Caco-2 (cell line): Measurements from ENCODE around the gene NAGA. TPM values are rescaled to one million over a fixed set of nuclear protein-coding genes. Genes with fewer than 3 reads are reported as not detected.

Experiments
- BruUV-seq: library from RNA; stranded (reverse); fragments of 400-500 nt; replicated peaks from 2 replicates; lab custom pipeline; 2021; lab: Mats Ljungman, UMichigan
- CTCF ChIA-PET: fragments of 300-600 bp; sonication (Branson Sonifier 250); formaldehyde crosslinking; loops from one replicate; lab custom pipeline; 2022; ENCODE audit warnings: antibody characterized with exemption; lab: Charles Lee
- POLR2A ChIA-PET: fragments of 300-600 bp; sonication (Branson Sonifier 250); formaldehyde crosslinking; loops from one replicate; lab custom pipeline; 2022; ENCODE audit warnings: antibody characterized with exemption; lab: Charles Lee
- DNase-seq, 2 experiments: peaks; one replicate each; pipeline versions ENCODE4 v3.0.0 to v3.0.0-alpha.2; 2020 to 2022
- H3K27me3 ChIP-seq: replicated peaks from 2 replicates; pipeline ENCODE4 v1.6.0; 2011; ENCODE audit warnings: low read length; ENCODE audit not compliant: control insufficient read depth, insufficient read depth
- H3K36me3 ChIP-seq: 2 replicates; pipeline ENCODE4 v1.5.1; 2011; ENCODE audit warnings: low read length; ENCODE audit not compliant: control insufficient read depth, insufficient read depth
- H3K4me1 ChIP-seq: fragments of 250-450 bp; sonication (Bioruptor Pico); 2 replicates; pipeline ENCODE4 v1.5.1; 2020; ENCODE audit warnings: mild to moderate bottlenecking
- H3K4me3 ChIP-seq: 2 replicates; pipeline ENCODE4 v1.5.1; 2011; ENCODE audit warnings: low read depth, mild to moderate bottlenecking, control low read depth, low read length
- H3K9me3 ChIP-seq: fragments of 250-450 bp; sonication (Bioruptor Pico); 2 replicates; pipeline ENCODE4 v1.5.1; 2020; ENCODE audit warnings: mild to moderate bottlenecking, moderate library complexity
- H3K27ac Mint-ChIP-seq: one replicate; pipeline ENCODE4 v1.8.0; 2022; ENCODE audit warnings: mixed read lengths; ENCODE audit not compliant: unreplicated experiment
- H3K27me3 Mint-ChIP-seq: one replicate; pipeline ENCODE4 v1.8.0; 2022; ENCODE audit warnings: mixed read lengths; ENCODE audit not compliant: insufficient read depth, unreplicated experiment
- H3K36me3 Mint-ChIP-seq: one replicate; pipeline ENCODE4 v1.8.0; 2022; ENCODE audit warnings: mild to moderate bottlenecking, mixed read lengths; ENCODE audit not compliant: insufficient read depth, unreplicated experiment
- H3K4me1 Mint-ChIP-seq: one replicate; pipeline ENCODE4 v1.8.0; 2022; ENCODE audit warnings: low read depth, mixed read lengths; ENCODE audit not compliant: unreplicated experiment
- H3K4me3 Mint-ChIP-seq: one replicate; pipeline ENCODE4 v1.8.0; 2022; ENCODE audit warnings: mild to moderate bottlenecking, moderate library complexity, mixed read lengths; ENCODE audit not compliant: unreplicated experiment
- H3K9me3 Mint-ChIP-seq: one replicate; pipeline ENCODE4 v1.8.0; 2022; ENCODE audit warnings: mixed read lengths; ENCODE audit not compliant: unreplicated experiment
- CTCF ChIP-seq, 2 experiments: fragments of 200-600 bp in 1 of 2; IDR thresholded peaks; 1 replicate in 1 of 2; 2 replicates in 1 of 2; pipeline versions ENCODE4 v1.5.1 to v1.8.0; 2011 to 2022; ENCODE audit warnings: antibody characterized with exemption in 1 of 2, control low read depth in 1 of 2, inconsistent platforms in 1 of 2, low read depth in 1 of 2, low read length in 1 of 2, mild to moderate bottlenecking in 1 of 2, moderate library complexity in 1 of 2; ENCODE audit not compliant: insufficient read depth in 1 of 2, severe bottlenecking in 1 of 2, unreplicated experiment in 1 of 2
- intact Hi-C: fragments of 100-400 bp; cut with micrococcal nuclease; formaldehyde crosslinking; loops from one replicate; pipeline ENCODE4 v1.10.0; 2022; ENCODE audit not compliant: unreplicated experiment
- total RNA-seq: library from RNA; stranded (reverse); gene quantifications from 2 replicates; pipeline ENCODE4 v1.2.3, GENCODE V29; 2022

NAGA gene
- total RNA-seq, 1 experiment from 2014 or later: 28.3 TPM

- H3K27ac Mint-ChIP-seq: no peak overlapping the region
- Histone ChIP-seq H3K9me3 (no peaks in the 10 kb centered on the region), H3K4me3 (no peak overlapping the region), H3K4me1 (no peaks in the 10 kb centered on the region), H3K27me3 (no peaks in the 10 kb centered on the region), H3K36me3 (no peaks in the 10 kb centered on the region)
- no peak overlapping the region for H3K4me3 Mint-ChIP-seq
- TF ChIP-seq CTCF (IDR thresholded peaks at IDR 0.05; ENCODE audit: insufficient read depth in 1 of 2, low read depth in 1 of 2, low read length in 1 of 2, severe bottlenecking in 1 of 2, unreplicated experiment in 1 of 2): no peak
- BruUV-seq: no TSS peak
- intact Hi-C loops: no loop called here
- H3K9me3 Mint-ChIP-seq: peaks cover 9% of the 10 kb centered on the region
- H3K36me3 Mint-ChIP-seq: no peaks in the 10 kb centered on the region
- peaks cover 11% of the 10 kb centered on the region for H3K27me3 Mint-ChIP-seq
- ChIA-PET CTCF (no interaction called here), POLR2A (no interaction called here)
- no peaks in the 10 kb centered on the region for H3K4me1 Mint-ChIP-seq
- no peak for DNase-seq
Measured at GRCh38 chr22:42016111-42016510, 54.5 kb downstream of the NAGA start.

- ChIA-PET CTCF (no interaction called here), POLR2A (no interaction called here)
- H3K36me3 ChIP-seq: no peaks in the 10 kb centered on the region
- peaks cover 16% of the 10 kb centered on the region for H3K9me3 ChIP-seq
- intact Hi-C loops: no loop called here
- no peak for TF ChIP-seq CTCF (IDR thresholded peaks at IDR 0.05; ENCODE audit: insufficient read depth in 1 of 2, low read depth in 1 of 2, low read length in 1 of 2, severe bottlenecking in 1 of 2, unreplicated experiment in 1 of 2)
- Mint-ChIP-seq H3K9me3 (peaks cover 9% of the 10 kb centered on the region), H3K27me3 (peaks cover 11% of the 10 kb centered on the region), H3K4me1 (no peaks in the 10 kb centered on the region), H3K36me3 (no peaks in the 10 kb centered on the region), H3K4me3 (no peak overlapping the region), H3K27ac (no peak overlapping the region)
- no peak for DNase-seq
- BruUV-seq: no TSS peak
- H3K27me3 ChIP-seq: no peaks in the 10 kb centered on the region
- no peaks in the 10 kb centered on the region for H3K4me1 ChIP-seq
- H3K4me3 ChIP-seq: no peak overlapping the region
Measured at GRCh38 chr22:42013385-42013784, 57.2 kb downstream of the NAGA start.

- no peaks in the 10 kb centered on the region for H3K4me1 Mint-ChIP-seq
- peaks cover 6% of the 10 kb centered on the region for H3K27me3 Mint-ChIP-seq
- H3K27ac Mint-ChIP-seq: no peak overlapping the region
- POLR2A ChIA-PET: interaction anchor here (0.7 kb wide), 1 partner anchor 68 kb away, joined by 5 read pairs; no protein-coding TSS in a partner anchor
- peaks cover 9% of the 10 kb centered on the region for H3K9me3 Mint-ChIP-seq
- no peaks in the 10 kb centered on the region for H3K36me3 Mint-ChIP-seq
- no TSS peak for BruUV-seq
- no peaks in the 10 kb centered on the region for H3K27me3 ChIP-seq
- no peak overlapping the region for H3K4me3 ChIP-seq
- CTCF ChIA-PET: interaction anchor here (0.6 kb wide), 1 partner anchor 211 kb away, joined by 3 read pairs; no protein-coding TSS in a partner anchor
- no peak for TF ChIP-seq CTCF (IDR thresholded peaks at IDR 0.05; ENCODE audit: insufficient read depth in 1 of 2, low read depth in 1 of 2, low read length in 1 of 2, severe bottlenecking in 1 of 2, unreplicated experiment in 1 of 2)
- H3K9me3 ChIP-seq: peaks cover 16% of the 10 kb centered on the region
- no peaks in the 10 kb centered on the region for H3K36me3 ChIP-seq
- H3K4me3 Mint-ChIP-seq: no peak overlapping the region
- intact Hi-C loops: no loop called here
- no peak for DNase-seq
- no peaks in the 10 kb centered on the region for H3K4me1 ChIP-seq
Measured at GRCh38 chr22:42010778-42011177, 59.8 kb downstream of the NAGA start.

Other genes with a start within 250 kb of the NAGA start
- gene SREBF2, start 237.7 kb downstream of the NAGA start, total RNA-seq: 134 and 150 TPM in 2 replicates
- gene SHISA8, start 155.7 kb downstream of the NAGA start, total RNA-seq: 1.4 and 2.2 TPM in 2 replicates
- gene TNFRSF13C, start 144.0 kb downstream of the NAGA start, total RNA-seq: 2.2 and 2.4 TPM in 2 replicates
- gene CENPM, start 123.7 kb downstream of the NAGA start, total RNA-seq: 44.1 and 46.4 TPM in 2 replicates
- gene SEPTIN3, start 101.4 kb downstream of the NAGA start, total RNA-seq: 2.2 TPM in 2 replicates
- 1.00 and 1.0 TPM in 2 replicates for gene WBP2NL, start 72.0 kb downstream of the NAGA start, total RNA-seq
- 19.7 and 19.8 TPM in 2 replicates for gene PHETA2, start 3.4 kb upstream of the NAGA start, total RNA-seq
- 65.7 and 68.6 TPM in 2 replicates for gene SMDT1, start 8.9 kb upstream of the NAGA start, total RNA-seq
- 119 and 124 TPM in 2 replicates for gene NDUFA6, start 20.0 kb upstream of the NAGA start, total RNA-seq
- 1.7 TPM in 2 replicates for gene CYP2D6, start 60.0 kb upstream of the NAGA start, total RNA-seq
- gene TCF20, start 199.8 kb upstream of the NAGA start, total RNA-seq: 81.7 and 82.7 TPM in 2 replicates